MG63 (cell line): ENCODE results near the gene TMEM14A. TPM values are rescaled to one million over a fixed set of nuclear protein-coding genes. Genes with fewer than 3 reads are reported as not detected.
"Not testable (repeated sequence)": the region's sequence is repeated elsewhere in the genome, so short reads cannot be mapped to it uniquely, and the experiment has no call there.

Experiments used
- DNase-seq: peaks from one replicate; pipeline ENCODE4 v3.0.0-alpha.2; 2020
- H3K27me3 ChIP-seq: fragments of 250-450 bp; sonication (Bioruptor Pico); 2 replicates; pipeline ENCODE4 v1.5.1; 2020; ENCODE audit warnings: mild to moderate bottlenecking, moderate library complexity
- H3K36me3 ChIP-seq: fragments of 250-450 bp; sonication (Bioruptor Pico); 2 replicates; pipeline ENCODE4 v1.5.1; 2020; ENCODE audit warnings: mild to moderate bottlenecking, moderate library complexity
- H3K4me3 ChIP-seq: fragments of 250-450 bp; sonication (Bioruptor Pico); 2 replicates; pipeline ENCODE4 v1.5.1; 2020; ENCODE audit warnings: mild to moderate bottlenecking, moderate library complexity
- H3K9me3 ChIP-seq: fragments of 250-450 bp; sonication (Bioruptor Pico); 2 replicates; pipeline ENCODE4 v1.5.1; 2020; ENCODE audit warnings: mild to moderate bottlenecking, moderate library complexity
- total RNA-seq: library from RNA; depleted of rRNA; stranded (reverse); fragments of >200 nt; shearing (Covaris generic); gene quantifications from 2 replicates; pipeline ENCODE4 v1.2.3, GENCODE V29; 2014; ENCODE audit warnings: low replicate concordance

The TMEM14A gene
- total RNA-seq, 1 experiment from 2014 or later: 279 TPM

- Histone ChIP-seq H3K4me3 (no peak overlapping the region), H3K36me3 (no peaks in the 10 kb centered on the region), H3K9me3 (no peaks in the 10 kb centered on the region), H3K27me3 (peaks cover 2% of the 10 kb centered on the region; the same call in 1 of the 2 replicates)
- DNase-seq: no peak
Measured at GRCh38 chr6:52649536-52650160, 21.3 kb upstream of the TMEM14A start.

GRCh38 chr6:52650941-52651340, 20.0 kb upstream of the TMEM14A start:
- Histone ChIP-seq H3K27me3 (peaks cover 2% of the 10 kb centered on the region; the same call in 1 of the 2 replicates), H3K4me3 (no peak overlapping the region), H3K9me3 (no peaks in the 10 kb centered on the region), H3K36me3 (no peaks in the 10 kb centered on the region)
- DNase-seq: peak; percentile 70

GRCh38 chr6:52653151-52653550, 17.8 kb upstream of the TMEM14A start:
- Histone ChIP-seq H3K4me3 (no peak overlapping the region), H3K9me3 (no peaks in the 10 kb centered on the region), H3K36me3 (no peaks in the 10 kb centered on the region), H3K27me3 (peaks cover 2% of the 10 kb centered on the region; the same call in 1 of the 2 replicates)
- DNase-seq: no peak

GRCh38 chr6:52654007-52654406, 16.9 kb upstream of the TMEM14A start:
- no peak for DNase-seq
- H3K4me3 ChIP-seq: no peak overlapping the region
- no peaks in the 10 kb centered on the region for H3K9me3 ChIP-seq
- no peaks in the 10 kb centered on the region for H3K36me3 ChIP-seq
- peaks cover 2% of the 10 kb centered on the region; the same call in 1 of the 2 replicates for H3K27me3 ChIP-seq

GRCh38 chr6:52654592-52654991, 16.3 kb upstream of the TMEM14A start:
- Histone ChIP-seq H3K36me3 (no peaks in the 10 kb centered on the region), H3K9me3 (no peaks in the 10 kb centered on the region), H3K4me3 (no peak overlapping the region), H3K27me3 (peaks cover 2% of the 10 kb centered on the region; the same call in 1 of the 2 replicates)
- DNase-seq: no peak

- H3K27me3 ChIP-seq, H3K36me3 ChIP-seq, H3K4me3 ChIP-seq, H3K9me3 ChIP-seq, DNase-seq: not testable (repeated sequence)
Measured at GRCh38 chr6:52655941-52656340, 15.0 kb upstream of the TMEM14A start.

GRCh38 chr6:52657870-52658269, 13.0 kb upstream of the TMEM14A start:
- peaks cover 2% of the 10 kb centered on the region; the same call in 1 of the 2 replicates for H3K27me3 ChIP-seq
- H3K9me3 ChIP-seq: no peaks in the 10 kb centered on the region
- no peak for DNase-seq
- H3K36me3 ChIP-seq: no peaks in the 10 kb centered on the region
- H3K4me3 ChIP-seq: no peak overlapping the region

GRCh38 chr6:52661551-52661950, 9.4 kb upstream of the TMEM14A start:
- H3K9me3 ChIP-seq: no peaks in the 10 kb centered on the region
- no peak overlapping the region for H3K4me3 ChIP-seq
- no peaks in the 10 kb centered on the region for H3K27me3 ChIP-seq
- no peak for DNase-seq
- peaks cover 10% of the 10 kb centered on the region for H3K36me3 ChIP-seq

GRCh38 chr6:52662031-52662430, 8.9 kb upstream of the TMEM14A start:
- Histone ChIP-seq H3K9me3 (no peaks in the 10 kb centered on the region), H3K27me3 (no peaks in the 10 kb centered on the region), H3K4me3 (no peak overlapping the region), H3K36me3 (peaks cover 15% of the 10 kb centered on the region)
- no peak for DNase-seq

GRCh38 chr6:52663120-52663935, 7.6 kb upstream of the TMEM14A start:
- peak; percentile 79 for DNase-seq
- Histone ChIP-seq H3K36me3 (peaks cover 28% of the 10 kb centered on the region), H3K27me3 (no peaks in the 10 kb centered on the region), H3K4me3 (peak overlapping the region; percentile 66), H3K9me3 (no peaks in the 10 kb centered on the region)

GRCh38 chr6:52663936-52664185, 7.1 kb upstream of the TMEM14A start:
- H3K9me3 ChIP-seq: no peaks in the 10 kb centered on the region
- no peaks in the 10 kb centered on the region for H3K27me3 ChIP-seq
- peaks cover 28% of the 10 kb centered on the region for H3K36me3 ChIP-seq
- no peak for DNase-seq
- H3K4me3 ChIP-seq: peak overlapping the region; percentile 66

GRCh38 chr6:52664186-52664990, 6.5 kb upstream of the TMEM14A start:
- Histone ChIP-seq H3K36me3 (peaks cover 32% of the 10 kb centered on the region), H3K27me3 (no peaks in the 10 kb centered on the region), H3K9me3 (no peaks in the 10 kb centered on the region), H3K4me3 (peak overlapping the region; percentile 66)
- peak; percentile 100 for DNase-seq

- no peaks in the 10 kb centered on the region for H3K27me3 ChIP-seq
- H3K4me3 ChIP-seq: peak overlapping the region; percentile 66
- no peaks in the 10 kb centered on the region for H3K9me3 ChIP-seq
- peaks cover 35% of the 10 kb centered on the region for H3K36me3 ChIP-seq
- peak; percentile 36 for DNase-seq
Measured at GRCh38 chr6:52664991-52665686, 5.8 kb upstream of the TMEM14A start.

GRCh38 chr6:52666071-52666470, 4.8 kb upstream of the TMEM14A start:
- H3K36me3 ChIP-seq: peaks cover 35% of the 10 kb centered on the region
- no peak for DNase-seq
- H3K4me3 ChIP-seq: peak overlapping the region; percentile 66
- H3K9me3 ChIP-seq: no peaks in the 10 kb centered on the region
- no peaks in the 10 kb centered on the region for H3K27me3 ChIP-seq

- Histone ChIP-seq H3K4me3 (no peak overlapping the region; the same call in 1 of the 2 replicates), H3K27me3 (no peaks in the 10 kb centered on the region), H3K9me3 (no peaks in the 10 kb centered on the region), H3K36me3 (peaks cover 35% of the 10 kb centered on the region)
- DNase-seq: no peak
Measured at GRCh38 chr6:52666523-52666922, 4.4 kb upstream of the TMEM14A start.

- no peak overlapping the region for H3K4me3 ChIP-seq
- no peaks in the 10 kb centered on the region for H3K27me3 ChIP-seq
- H3K36me3 ChIP-seq: peaks cover 35% of the 10 kb centered on the region
- DNase-seq: no peak
- no peaks in the 10 kb centered on the region for H3K9me3 ChIP-seq
Measured at GRCh38 chr6:52667572-52667971, 3.3 kb upstream of the TMEM14A start.

GRCh38 chr6:52671676-52672075, 763 bp downstream of the TMEM14A start:
- H3K27me3 ChIP-seq: no peaks in the 10 kb centered on the region
- no peaks in the 10 kb centered on the region for H3K9me3 ChIP-seq
- H3K4me3 ChIP-seq: peak overlapping the region; percentile 70
- DNase-seq: no peak
- H3K36me3 ChIP-seq: peaks cover 29% of the 10 kb centered on the region
